Measurements from ENCODE around the gene IDI2.
A peak's percentile ranks its signal among the peaks of the same experiment; 100 is the strongest.

Gene IDI2

DNA sequence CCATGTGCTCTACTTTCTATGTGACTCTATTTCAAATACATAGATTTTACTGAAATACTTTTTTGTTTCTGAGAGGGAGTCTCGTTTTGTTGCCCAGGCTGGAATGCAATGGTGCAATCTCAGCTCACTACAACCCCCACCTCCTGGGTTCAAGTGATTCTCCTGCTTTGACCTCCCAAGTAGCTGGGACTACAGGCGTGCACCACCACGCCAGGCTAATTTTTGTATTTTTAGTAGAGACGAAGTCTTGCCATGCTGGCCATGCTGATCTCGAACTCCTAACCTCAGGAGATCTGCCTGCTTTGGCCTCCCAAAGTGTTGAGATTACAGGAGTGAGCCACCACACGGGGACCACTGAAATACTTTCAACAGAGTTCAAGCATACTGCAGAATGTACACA is 19.8 kb upstream of the IDI2 start:
- no peak overlapping the region for H3K18ac ChIP-seq (ENCODE audit: low read length)
- H3K79me1 ChIP-seq (ENCODE audit: low read length), result peaks cover 17% of the 10 kb centered on the region
- peak overlapping the region; percentile 30 for H3K4me2 ChIP-seq (ENCODE audit: low read length)
- no peak overlapping the region for H3K27ac ChIP-seq (ENCODE audit: low read depth, low read length)
- no peaks in the 10 kb centered on the region for H3K27me3 ChIP-seq (ENCODE audit: insufficient read depth, low read length)
- no peak overlapping the region for H4K8ac ChIP-seq (ENCODE audit: low read depth, low read length)
- H2BK120ac ChIP-seq (ENCODE audit: insufficient read depth, low read length, poor library complexity), result no peak overlapping the region
- H2BK12ac ChIP-seq (ENCODE audit: low read length), result no peak overlapping the region
- DNase-seq, result no peak
- no peak overlapping the region for H4K12ac ChIP-seq (ENCODE audit: low read depth, low read length)
- peak overlapping the region; percentile 47 for H3K4ac ChIP-seq (ENCODE audit: low read depth, low read length)
- H2AFZ ChIP-seq (ENCODE audit: insufficient read depth, low read length, poor library complexity), result no peak overlapping the region
- H2BK5ac ChIP-seq (ENCODE audit: low read depth, low read length, poor library complexity), result no peak overlapping the region
- H3K23ac ChIP-seq (ENCODE audit: low read length), result no peak overlapping the region
- peaks cover 2 to 17% of the 10 kb centered on the region in 2 experiments for H3K4me1 ChIP-seq (ENCODE audit: control insufficient read depth in 1 of 2, insufficient read depth in 2 of 2, low read length in 2 of 2)
- no peak overlapping the region for H3K4me3 ChIP-seq (ENCODE audit: low read depth, low read length)
- H3K14ac ChIP-seq (ENCODE audit: low read length), result no peak overlapping the region
- peaks cover 15 to 26% of the 10 kb centered on the region in 2 experiments for H3K36me3 ChIP-seq (ENCODE audit: control insufficient read depth in 1 of 2, insufficient read depth in 2 of 2, low read length in 2 of 2)
- H3K9me3 ChIP-seq (ENCODE audit: insufficient read depth, low read depth, low read length), result no peaks in the 10 kb centered on the region
- H3K9ac ChIP-seq (ENCODE audit: low read length), result no peak overlapping the region
- no peak overlapping the region for H4K91ac ChIP-seq (ENCODE audit: low read depth, low read length)
- peaks cover 25% of the 10 kb centered on the region for H3K79me2 ChIP-seq (ENCODE audit: control insufficient read depth, insufficient read depth, low read length, poor library complexity)
- H2AK5ac ChIP-seq (ENCODE audit: low read length), result no peak overlapping the region
- no CpG with 5 or more reads among the region's 6 CpGs for WGBS (ENCODE audit: extremely low coverage, insufficient coverage, insufficient read length)

DNA sequence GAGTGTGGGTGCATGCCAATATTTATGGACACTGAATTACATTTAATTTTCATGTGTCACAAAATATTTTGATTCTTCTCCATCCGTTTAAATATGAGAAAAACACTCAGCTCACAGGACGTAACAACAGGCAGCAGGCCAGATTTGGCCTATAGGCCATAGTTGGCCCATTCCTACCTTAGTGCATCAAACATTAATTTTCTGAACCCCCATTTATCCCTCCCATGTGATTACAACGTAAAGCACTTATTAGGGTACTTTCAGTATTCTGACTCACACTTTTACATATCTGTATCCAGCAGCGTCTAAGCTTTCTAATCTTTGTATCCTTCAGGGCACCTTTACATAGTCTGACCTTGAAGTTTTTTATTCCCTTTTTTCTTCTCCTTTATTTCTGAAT is 19.3 kb upstream of the IDI2 start:
- no peak overlapping the region for H3K23ac ChIP-seq (ENCODE audit: low read length)
- no peak for DNase-seq
- no CpG with 5 or more reads among the region's 4 CpGs for WGBS (ENCODE audit: extremely low coverage, insufficient coverage, insufficient read length)
- no peak overlapping the region for H3K27ac ChIP-seq (ENCODE audit: low read depth, low read length)
- H3K9me3 ChIP-seq (ENCODE audit: insufficient read depth, low read depth, low read length), result no peaks in the 10 kb centered on the region
- no peak overlapping the region for H4K12ac ChIP-seq (ENCODE audit: low read depth, low read length)
- H3K14ac ChIP-seq (ENCODE audit: low read length), result no peak overlapping the region
- H2BK120ac ChIP-seq (ENCODE audit: insufficient read depth, low read length, poor library complexity), result no peak overlapping the region
- peaks cover 2 to 17% of the 10 kb centered on the region in 2 experiments for H3K4me1 ChIP-seq (ENCODE audit: control insufficient read depth in 1 of 2, insufficient read depth in 2 of 2, low read length in 2 of 2)
- H2AK5ac ChIP-seq (ENCODE audit: low read length), result no peak overlapping the region
- H3K27me3 ChIP-seq (ENCODE audit: insufficient read depth, low read length), result no peaks in the 10 kb centered on the region
- H3K36me3 ChIP-seq (ENCODE audit: control insufficient read depth in 1 of 2, insufficient read depth in 2 of 2, low read length in 2 of 2), result peaks cover 17 to 30% of the 10 kb centered on the region in 2 experiments
- H3K9ac ChIP-seq (ENCODE audit: low read length), result no peak overlapping the region
- H4K8ac ChIP-seq (ENCODE audit: low read depth, low read length), result no peak overlapping the region
- no peak overlapping the region for H2AFZ ChIP-seq (ENCODE audit: insufficient read depth, low read length, poor library complexity)
- no peak overlapping the region for H2BK12ac ChIP-seq (ENCODE audit: low read length)
- peaks cover 25% of the 10 kb centered on the region for H3K79me2 ChIP-seq (ENCODE audit: control insufficient read depth, insufficient read depth, low read length, poor library complexity)
- no peak overlapping the region for H3K4me3 ChIP-seq (ENCODE audit: low read depth, low read length)
- peak overlapping the region; percentile 43 for H3K4me2 ChIP-seq (ENCODE audit: low read length)
- H3K18ac ChIP-seq (ENCODE audit: low read length), result no peak overlapping the region
- no peak overlapping the region for H4K91ac ChIP-seq (ENCODE audit: low read depth, low read length)
- peaks cover 17% of the 10 kb centered on the region for H3K79me1 ChIP-seq (ENCODE audit: low read length)
- peak overlapping the region; percentile 72 for H3K4ac ChIP-seq (ENCODE audit: low read depth, low read length)
- H2BK5ac ChIP-seq (ENCODE audit: low read depth, low read length, poor library complexity), result no peak overlapping the region

DNA sequence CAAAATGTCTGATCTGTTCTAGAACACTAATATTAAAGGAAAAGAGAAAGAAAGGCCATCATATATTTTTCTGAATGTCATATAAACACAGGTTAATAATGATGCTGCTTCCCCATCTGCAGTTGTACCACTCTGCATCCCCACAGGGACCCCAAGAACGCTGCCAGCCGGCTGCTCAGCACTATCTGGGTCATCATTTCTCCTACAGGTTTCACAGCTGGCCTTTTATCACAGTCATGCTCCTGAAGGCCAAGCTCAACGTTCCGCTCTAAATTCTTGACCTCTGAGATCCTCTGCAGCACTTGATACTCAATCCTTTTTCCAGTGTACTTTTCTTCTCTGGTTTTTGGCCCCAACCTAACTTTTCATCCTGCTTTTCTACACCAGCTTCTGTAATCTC is 18.5 kb upstream of the IDI2 start:
- no peak overlapping the region for H4K8ac ChIP-seq (ENCODE audit: low read depth, low read length)
- H2BK12ac ChIP-seq (ENCODE audit: low read length), result no peak overlapping the region
- peaks cover 18 to 30% of the 10 kb centered on the region in 2 experiments for H3K36me3 ChIP-seq (ENCODE audit: control insufficient read depth in 1 of 2, insufficient read depth in 2 of 2, low read length in 2 of 2)
- H3K9me3 ChIP-seq (ENCODE audit: insufficient read depth, low read depth, low read length), result no peaks in the 10 kb centered on the region
- H2BK120ac ChIP-seq (ENCODE audit: insufficient read depth, low read length, poor library complexity), result no peak overlapping the region
- H4K91ac ChIP-seq (ENCODE audit: low read depth, low read length), result no peak overlapping the region
- H3K79me1 ChIP-seq (ENCODE audit: low read length), result peaks cover 9% of the 10 kb centered on the region
- no peak overlapping the region for H3K18ac ChIP-seq (ENCODE audit: low read length)
- H3K4me1 ChIP-seq (ENCODE audit: control insufficient read depth in 1 of 2, insufficient read depth in 2 of 2, low read length in 2 of 2), result peaks cover 2 to 17% of the 10 kb centered on the region in 2 experiments
- no peak overlapping the region for H3K14ac ChIP-seq (ENCODE audit: low read length)
- H4K12ac ChIP-seq (ENCODE audit: low read depth, low read length), result no peak overlapping the region
- peaks cover 20% of the 10 kb centered on the region for H3K79me2 ChIP-seq (ENCODE audit: control insufficient read depth, insufficient read depth, low read length, poor library complexity)
- WGBS (ENCODE audit: extremely low coverage, insufficient coverage, insufficient read length), result no CpG with 5 or more reads among the region's 4 CpGs
- DNase-seq, result no peak
- H2AK5ac ChIP-seq (ENCODE audit: low read length), result no peak overlapping the region
- H2BK5ac ChIP-seq (ENCODE audit: low read depth, low read length, poor library complexity), result no peak overlapping the region
- peak overlapping the region; percentile 48 for H3K4ac ChIP-seq (ENCODE audit: low read depth, low read length)
- H3K9ac ChIP-seq (ENCODE audit: low read length), result peak overlapping the region; percentile 18
- H3K23ac ChIP-seq (ENCODE audit: low read length), result no peak overlapping the region
- H3K27me3 ChIP-seq (ENCODE audit: insufficient read depth, low read length), result no peaks in the 10 kb centered on the region
- H3K4me3 ChIP-seq (ENCODE audit: low read depth, low read length), result peak overlapping the region; percentile 44
- H3K27ac ChIP-seq (ENCODE audit: low read depth, low read length), result no peak overlapping the region
- H2AFZ ChIP-seq (ENCODE audit: insufficient read depth, low read length, poor library complexity), result no peak overlapping the region
- H3K4me2 ChIP-seq (ENCODE audit: low read length), result no peak overlapping the region

DNA sequence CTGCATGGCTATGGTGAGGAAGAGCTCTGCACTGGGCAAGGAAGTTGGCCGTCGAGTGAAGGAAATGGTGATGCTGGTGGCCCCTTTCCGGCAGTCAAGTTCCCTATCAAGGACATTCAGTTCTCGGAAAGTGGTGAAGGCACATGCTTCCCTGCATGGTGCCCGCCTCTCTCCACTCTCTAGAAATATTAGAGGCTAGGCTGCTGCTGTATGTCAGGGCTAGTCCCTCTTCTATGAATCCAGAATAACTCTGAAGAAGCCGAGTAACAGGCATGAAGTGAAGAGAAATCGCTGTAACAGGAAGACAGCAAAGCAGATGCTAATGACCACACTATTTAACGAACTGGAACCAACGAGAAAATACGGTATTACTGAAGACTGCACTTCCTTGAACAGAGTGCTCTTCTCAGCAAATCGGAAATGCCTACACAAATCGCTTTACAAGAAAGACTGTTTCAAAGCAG is 17.9 kb upstream of the IDI2 start:
- no peak overlapping the region for H2AK5ac ChIP-seq (ENCODE audit: low read length)
- no peaks in the 10 kb centered on the region for H3K9me3 ChIP-seq (ENCODE audit: insufficient read depth, low read depth, low read length)
- H3K27ac ChIP-seq (ENCODE audit: low read depth, low read length), result no peak overlapping the region
- no peak overlapping the region for H2BK120ac ChIP-seq (ENCODE audit: insufficient read depth, low read length, poor library complexity)
- no peak overlapping the region for H3K18ac ChIP-seq (ENCODE audit: low read length)
- H3K14ac ChIP-seq (ENCODE audit: low read length), result no peak overlapping the region
- H3K4me3 ChIP-seq (ENCODE audit: low read depth, low read length), result no peak overlapping the region
- H2BK12ac ChIP-seq (ENCODE audit: low read length), result no peak overlapping the region
- H4K91ac ChIP-seq (ENCODE audit: low read depth, low read length), result no peak overlapping the region
- H3K36me3 ChIP-seq (ENCODE audit: control insufficient read depth in 1 of 2, insufficient read depth in 2 of 2, low read length in 2 of 2), result peaks cover 20 to 32% of the 10 kb centered on the region in 2 experiments
- no peak overlapping the region for H2AFZ ChIP-seq (ENCODE audit: insufficient read depth, low read length, poor library complexity)
- no peaks in the 10 kb centered on the region for H3K27me3 ChIP-seq (ENCODE audit: insufficient read depth, low read length)
- H3K23ac ChIP-seq (ENCODE audit: low read length), result no peak overlapping the region
- peaks cover 5% of the 10 kb centered on the region for H3K79me1 ChIP-seq (ENCODE audit: low read length)
- no peak for DNase-seq
- peaks cover 2 to 17% of the 10 kb centered on the region in 2 experiments for H3K4me1 ChIP-seq (ENCODE audit: control insufficient read depth in 1 of 2, insufficient read depth in 2 of 2, low read length in 2 of 2)
- H2BK5ac ChIP-seq (ENCODE audit: low read depth, low read length, poor library complexity), result no peak overlapping the region
- no CpG with 5 or more reads among the region's 12 CpGs for WGBS (ENCODE audit: extremely low coverage, insufficient coverage, insufficient read length)
- H3K79me2 ChIP-seq (ENCODE audit: control insufficient read depth, insufficient read depth, low read length, poor library complexity), result peaks cover 17% of the 10 kb centered on the region
- H3K9ac ChIP-seq (ENCODE audit: low read length), result no peak overlapping the region
- no peak overlapping the region for H4K8ac ChIP-seq (ENCODE audit: low read depth, low read length)
- no peak overlapping the region for H3K4me2 ChIP-seq (ENCODE audit: low read length)
- H4K12ac ChIP-seq (ENCODE audit: low read depth, low read length), result no peak overlapping the region
- peak overlapping the region; percentile 15 for H3K4ac ChIP-seq (ENCODE audit: low read depth, low read length)

All from trophoblast cell (in vitro differentiated cells and primary cell).